GM23338 (cell line): ENCODE results near the gene YAP1.

ENCODE experiments used
- CREB1 ChIP-seq: fragments of 250-450 bp; sonication (Bioruptor Pico); IDR thresholded peaks from 2 replicates; pipeline ENCODE4 v1.5.0; 2020; ENCODE audit warnings: low read depth, mild to moderate bottlenecking, moderate library complexity
- EZH2 ChIP-seq: fragments of 200-600 bp; sonication (generic); IDR thresholded peaks from one replicate; pipeline ENCODE4 v1.8.0; 2017; ENCODE audit warnings: antibody characterized with exemption, mild to moderate bottlenecking, low read depth; ENCODE audit not compliant: unreplicated experiment
- EZH2phosphoT487 ChIP-seq: fragments of 200-600 bp; sonication (generic); IDR thresholded peaks from one replicate; pipeline ENCODE4 v1.8.1; 2018; ENCODE audit warnings: antibody characterized with exemption; ENCODE audit not compliant: unreplicated experiment
- POLR2AphosphoS5 ChIP-seq: IDR thresholded peaks from 2 replicates; pipeline ENCODE4 v1.6.1; 2016; ENCODE audit warnings: antibody characterized with exemption, low read depth
- REST ChIP-seq: IDR thresholded peaks from one replicate; pipeline ENCODE4 v1.6.1; 2018; ENCODE audit warnings: antibody characterized with exemption; ENCODE audit not compliant: unreplicated experiment
- TF ChIP-seq, protein P1 (sequence below), 2 experiments: fragments of 200-600 bp in 1 of 2; sonication (generic) in 1 of 2; conservative IDR thresholded peaks; 2 replicates each; pipeline versions ENCODE4 v1.5.1 to v1.6.1; 2016 to 2017; ENCODE audit warnings: antibody characterized with exemption in 2 of 2, low read depth in 2 of 2, mild to moderate bottlenecking in 2 of 2, moderate library complexity in 1 of 2
- TF ChIP-seq, protein P2 (sequence below): IDR thresholded peaks from 2 replicates; pipeline ENCODE4 v1.6.1; 2016; ENCODE audit warnings: antibody characterized with exemption

DNA sequence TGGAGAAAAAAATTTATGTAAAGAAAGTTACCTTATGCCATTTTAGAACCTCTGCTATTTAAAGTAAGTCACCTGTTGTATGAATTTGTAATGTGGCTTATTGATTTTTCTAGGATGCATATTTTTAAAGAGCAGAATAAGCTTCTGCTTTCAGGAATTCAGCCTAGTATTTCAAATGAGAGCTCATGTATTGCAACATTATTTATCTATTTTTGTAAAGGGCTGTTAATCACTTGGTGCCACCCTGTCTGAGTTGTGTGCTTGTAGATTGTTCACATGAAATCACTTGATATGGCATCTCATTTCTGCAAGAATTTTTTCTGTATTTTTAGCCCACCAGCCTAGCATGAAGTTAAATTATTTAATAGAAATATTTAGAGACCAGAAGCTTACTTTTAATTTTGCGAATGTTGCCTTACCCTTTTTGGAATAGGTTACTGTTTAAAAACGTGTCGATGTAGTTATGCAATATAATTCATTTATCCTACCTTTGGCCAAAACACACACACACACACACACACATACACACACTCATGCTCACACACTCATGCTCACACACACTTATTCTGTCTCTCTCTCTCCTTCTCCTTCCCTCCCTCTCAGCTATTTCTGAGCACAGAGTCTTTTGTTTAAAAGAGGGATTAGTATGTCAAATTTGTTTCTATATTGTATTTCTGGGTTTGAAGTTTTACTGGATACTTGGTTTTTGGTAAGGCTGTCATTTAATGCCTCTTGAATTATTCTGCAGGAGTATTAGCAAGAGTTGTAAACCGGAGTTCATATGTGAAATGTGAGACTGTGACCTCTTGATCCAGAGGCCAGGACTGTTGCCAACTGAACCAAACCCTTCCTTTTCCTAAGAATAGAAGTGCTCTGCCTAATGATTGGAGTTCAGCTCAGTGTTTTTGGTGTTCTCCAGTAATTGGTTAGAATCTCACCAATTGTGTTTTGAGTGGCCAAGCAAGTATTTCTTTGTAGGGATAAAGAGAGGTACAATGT is 34.4 kb downstream of the YAP1 start:
- TF ChIP-seq REST: no peak
- TF ChIP-seq EZH2phosphoT487: no peak
- TF ChIP-seq, protein P1, sequence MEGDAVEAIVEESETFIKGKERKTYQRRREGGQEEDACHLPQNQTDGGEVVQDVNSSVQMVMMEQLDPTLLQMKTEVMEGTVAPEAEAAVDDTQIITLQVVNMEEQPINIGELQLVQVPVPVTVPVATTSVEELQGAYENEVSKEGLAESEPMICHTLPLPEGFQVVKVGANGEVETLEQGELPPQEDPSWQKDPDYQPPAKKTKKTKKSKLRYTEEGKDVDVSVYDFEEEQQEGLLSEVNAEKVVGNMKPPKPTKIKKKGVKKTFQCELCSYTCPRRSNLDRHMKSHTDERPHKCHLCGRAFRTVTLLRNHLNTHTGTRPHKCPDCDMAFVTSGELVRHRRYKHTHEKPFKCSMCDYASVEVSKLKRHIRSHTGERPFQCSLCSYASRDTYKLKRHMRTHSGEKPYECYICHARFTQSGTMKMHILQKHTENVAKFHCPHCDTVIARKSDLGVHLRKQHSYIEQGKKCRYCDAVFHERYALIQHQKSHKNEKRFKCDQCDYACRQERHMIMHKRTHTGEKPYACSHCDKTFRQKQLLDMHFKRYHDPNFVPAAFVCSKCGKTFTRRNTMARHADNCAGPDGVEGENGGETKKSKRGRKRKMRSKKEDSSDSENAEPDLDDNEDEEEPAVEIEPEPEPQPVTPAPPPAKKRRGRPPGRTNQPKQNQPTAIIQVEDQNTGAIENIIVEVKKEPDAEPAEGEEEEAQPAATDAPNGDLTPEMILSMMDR (conservative IDR thresholded peaks at IDR 0.05; ENCODE audit: low read depth in 2 of 2): no peak
- TF ChIP-seq EZH2: no peak
- no peak for TF ChIP-seq POLR2AphosphoS5
- TF ChIP-seq, protein P2, sequence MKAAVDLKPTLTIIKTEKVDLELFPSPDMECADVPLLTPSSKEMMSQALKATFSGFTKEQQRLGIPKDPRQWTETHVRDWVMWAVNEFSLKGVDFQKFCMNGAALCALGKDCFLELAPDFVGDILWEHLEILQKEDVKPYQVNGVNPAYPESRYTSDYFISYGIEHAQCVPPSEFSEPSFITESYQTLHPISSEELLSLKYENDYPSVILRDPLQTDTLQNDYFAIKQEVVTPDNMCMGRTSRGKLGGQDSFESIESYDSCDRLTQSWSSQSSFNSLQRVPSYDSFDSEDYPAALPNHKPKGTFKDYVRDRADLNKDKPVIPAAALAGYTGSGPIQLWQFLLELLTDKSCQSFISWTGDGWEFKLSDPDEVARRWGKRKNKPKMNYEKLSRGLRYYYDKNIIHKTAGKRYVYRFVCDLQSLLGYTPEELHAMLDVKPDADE: no peak
- TF ChIP-seq CREB1 (CRISPR knock-in tag): no peak
